ENCODE results near the gene ARHGEF12.

The ARHGEF12 gene, protein sequence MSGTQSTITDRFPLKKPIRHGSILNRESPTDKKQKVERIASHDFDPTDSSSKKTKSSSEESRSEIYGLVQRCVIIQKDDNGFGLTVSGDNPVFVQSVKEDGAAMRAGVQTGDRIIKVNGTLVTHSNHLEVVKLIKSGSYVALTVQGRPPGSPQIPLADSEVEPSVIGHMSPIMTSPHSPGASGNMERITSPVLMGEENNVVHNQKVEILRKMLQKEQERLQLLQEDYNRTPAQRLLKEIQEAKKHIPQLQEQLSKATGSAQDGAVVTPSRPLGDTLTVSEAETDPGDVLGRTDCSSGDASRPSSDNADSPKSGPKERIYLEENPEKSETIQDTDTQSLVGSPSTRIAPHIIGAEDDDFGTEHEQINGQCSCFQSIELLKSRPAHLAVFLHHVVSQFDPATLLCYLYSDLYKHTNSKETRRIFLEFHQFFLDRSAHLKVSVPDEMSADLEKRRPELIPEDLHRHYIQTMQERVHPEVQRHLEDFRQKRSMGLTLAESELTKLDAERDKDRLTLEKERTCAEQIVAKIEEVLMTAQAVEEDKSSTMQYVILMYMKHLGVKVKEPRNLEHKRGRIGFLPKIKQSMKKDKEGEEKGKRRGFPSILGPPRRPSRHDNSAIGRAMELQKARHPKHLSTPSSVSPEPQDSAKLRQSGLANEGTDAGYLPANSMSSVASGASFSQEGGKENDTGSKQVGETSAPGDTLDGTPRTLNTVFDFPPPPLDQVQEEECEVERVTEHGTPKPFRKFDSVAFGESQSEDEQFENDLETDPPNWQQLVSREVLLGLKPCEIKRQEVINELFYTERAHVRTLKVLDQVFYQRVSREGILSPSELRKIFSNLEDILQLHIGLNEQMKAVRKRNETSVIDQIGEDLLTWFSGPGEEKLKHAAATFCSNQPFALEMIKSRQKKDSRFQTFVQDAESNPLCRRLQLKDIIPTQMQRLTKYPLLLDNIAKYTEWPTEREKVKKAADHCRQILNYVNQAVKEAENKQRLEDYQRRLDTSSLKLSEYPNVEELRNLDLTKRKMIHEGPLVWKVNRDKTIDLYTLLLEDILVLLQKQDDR (N-terminal part only)
- total RNA-seq: 79.5 to 143 reads per million in 2 experiments

DNA sequence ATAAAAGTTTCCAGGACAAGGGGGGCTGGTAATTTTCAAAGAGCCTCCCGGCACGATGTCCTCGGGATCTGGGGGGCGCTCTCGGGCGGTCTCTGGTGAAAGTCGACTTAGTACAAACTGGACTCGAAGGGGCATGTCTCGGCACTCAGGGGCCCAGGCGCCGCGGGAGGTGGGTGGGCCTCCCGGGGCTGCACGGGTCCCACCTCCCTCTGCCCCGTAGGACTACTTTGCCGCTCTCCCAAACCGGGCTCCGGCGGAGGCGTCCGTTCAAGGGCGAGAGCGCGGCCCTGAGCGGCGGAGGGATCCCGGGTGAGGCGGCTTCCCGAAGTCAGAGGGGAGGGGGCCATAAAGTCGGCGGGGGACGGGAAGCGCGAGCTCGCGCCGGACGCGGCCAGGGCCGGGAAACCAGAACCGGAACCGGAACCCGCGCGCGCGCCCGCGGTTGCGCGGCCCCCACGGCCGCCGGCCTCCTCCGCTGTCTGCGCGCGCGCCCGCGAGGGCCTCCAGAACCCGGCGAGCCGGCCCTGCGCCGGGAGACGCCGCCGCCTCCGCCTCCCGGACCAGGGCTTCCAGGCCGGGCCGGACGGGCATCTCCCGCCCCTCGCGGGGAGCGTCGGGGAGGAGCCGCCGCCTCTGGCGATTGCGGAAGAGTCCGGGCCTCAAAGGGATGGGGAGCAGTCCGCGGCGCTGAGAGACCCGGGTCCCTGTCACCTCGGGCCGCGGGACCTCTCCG lies at the start of gene ARHGEF12:
Gene ARHGEF12 (plus strand): TSS at position 506 of the 733 bp plus-strand sequence. CDS start 831 bp downstream, outside the sequence.
- DNase-seq (ENCODE audit: low read depth): peak; percentile 35

DNA sequence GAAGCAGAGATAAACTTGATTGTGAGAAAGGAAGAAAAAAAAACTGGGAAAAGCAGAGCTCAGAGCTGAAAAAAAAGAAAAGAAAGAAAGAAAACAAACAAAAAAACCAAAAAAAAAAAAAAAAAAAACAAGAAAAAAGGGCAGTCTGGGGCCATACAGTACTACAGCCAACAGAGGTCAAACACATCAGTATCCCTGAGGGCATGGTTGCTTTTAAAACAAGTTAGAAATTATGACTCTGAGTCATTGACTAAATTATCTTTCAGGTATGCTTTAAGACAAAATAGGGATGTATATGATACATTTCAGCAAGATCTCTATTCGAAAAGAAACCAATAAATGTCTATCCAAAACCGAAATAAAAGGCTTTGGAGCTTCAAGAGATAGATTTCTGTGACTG lies 48.2 kb upstream of the ARHGEF12 start:
- DNase-seq (ENCODE audit: low read depth): no peak

DNA sequence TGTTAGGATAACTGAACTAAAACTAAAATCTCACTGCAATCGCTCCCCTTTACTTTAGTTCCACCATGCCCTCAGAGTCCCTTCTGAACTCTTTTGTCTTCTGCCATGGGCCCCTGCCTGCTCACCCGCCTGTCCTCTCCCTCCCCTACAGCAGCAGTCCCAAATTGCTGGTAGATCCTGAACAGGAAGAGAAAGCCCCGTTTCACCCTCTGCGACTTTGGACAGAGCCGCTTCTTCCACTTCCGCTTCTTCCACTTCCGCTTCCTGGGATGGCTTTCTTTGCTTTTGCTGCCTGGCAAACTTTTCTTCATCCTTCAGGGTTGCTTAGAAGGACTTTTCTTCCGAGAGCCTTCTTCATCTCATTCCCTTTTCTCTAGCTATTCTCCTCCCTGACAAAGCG lies 46.8 kb upstream of the ARHGEF12 start:
- no peak for DNase-seq (ENCODE audit: low read depth)

DNA sequence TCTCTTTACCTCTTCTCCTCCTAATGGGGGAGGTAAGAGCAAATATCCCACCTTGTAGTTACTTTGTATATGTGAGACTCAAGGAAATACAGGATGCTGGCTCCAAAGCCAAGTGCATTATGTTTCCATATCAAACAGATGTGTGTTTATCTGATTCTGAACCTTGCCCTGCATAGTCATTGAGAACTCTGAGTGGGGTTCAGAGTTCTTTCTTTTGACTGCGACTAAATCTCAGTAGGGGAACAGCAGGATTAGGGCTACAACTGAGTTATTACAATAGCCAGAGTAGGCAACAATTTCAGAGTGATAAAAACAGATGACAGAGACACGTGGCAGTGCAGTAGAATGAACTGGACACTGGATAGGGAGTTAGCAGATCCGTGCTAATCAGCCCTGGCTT lies 45.3 kb upstream of the ARHGEF12 start:
- DNase-seq (ENCODE audit: low read depth): no peak

DNA sequence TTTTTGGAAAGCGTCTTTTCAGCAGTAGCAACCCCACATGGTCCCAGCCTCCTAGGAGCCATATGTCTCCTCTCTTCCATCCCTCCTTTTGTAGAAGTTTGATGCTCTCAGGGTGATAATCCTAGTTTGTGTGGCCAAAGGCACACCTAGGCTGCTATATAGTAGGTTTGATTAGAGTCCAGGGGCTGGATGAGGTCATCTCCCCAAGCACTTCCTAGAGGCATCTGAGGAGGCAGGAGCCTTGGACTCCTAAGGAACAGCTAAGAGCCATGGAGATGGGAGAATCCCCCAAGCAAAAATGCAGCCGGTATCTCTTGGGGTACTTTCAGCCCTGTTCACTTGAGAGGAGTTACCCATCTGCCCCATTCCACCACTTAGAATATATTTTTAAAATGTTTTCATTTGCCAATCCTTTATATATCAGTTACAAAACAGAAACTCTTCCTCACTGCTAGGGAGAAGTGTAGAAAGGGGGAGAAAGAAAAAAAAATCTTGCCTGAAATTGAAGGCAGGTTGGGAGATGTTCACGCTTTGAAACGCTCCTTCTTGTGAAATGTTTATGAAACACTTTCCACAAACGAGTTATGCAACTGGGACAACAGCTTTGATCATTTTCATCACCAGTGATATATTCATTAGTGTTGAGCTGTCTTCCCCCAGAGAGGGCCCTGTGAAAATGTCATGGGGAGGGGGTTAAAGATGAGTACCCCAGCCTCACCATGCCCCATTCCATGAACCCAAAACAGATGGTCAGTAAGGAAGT lies 43.0 kb upstream of the ARHGEF12 start:
- DNase-seq (ENCODE audit: low read depth): no peak

DNA sequence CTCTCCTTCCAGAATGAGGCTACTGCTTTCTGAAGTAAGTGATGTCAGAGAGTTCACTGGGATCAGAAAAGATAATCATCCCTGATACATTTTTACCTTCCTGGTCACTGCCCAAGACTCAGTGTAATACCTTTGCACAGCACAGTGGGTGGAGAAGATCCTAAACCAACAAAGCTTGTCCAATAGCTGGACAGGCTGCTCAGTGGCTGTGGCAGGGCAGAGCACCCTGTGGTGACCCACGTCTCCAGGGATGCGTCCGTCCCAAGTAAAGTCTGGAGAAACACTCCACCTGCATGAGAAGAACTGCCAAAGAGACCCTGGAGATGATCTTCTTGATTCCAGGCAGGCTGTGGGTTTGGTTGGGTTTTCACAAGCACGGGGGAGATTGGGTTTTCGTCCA lies 42.1 kb upstream of the ARHGEF12 start:
- DNase-seq (ENCODE audit: low read depth): no peak

DNA sequence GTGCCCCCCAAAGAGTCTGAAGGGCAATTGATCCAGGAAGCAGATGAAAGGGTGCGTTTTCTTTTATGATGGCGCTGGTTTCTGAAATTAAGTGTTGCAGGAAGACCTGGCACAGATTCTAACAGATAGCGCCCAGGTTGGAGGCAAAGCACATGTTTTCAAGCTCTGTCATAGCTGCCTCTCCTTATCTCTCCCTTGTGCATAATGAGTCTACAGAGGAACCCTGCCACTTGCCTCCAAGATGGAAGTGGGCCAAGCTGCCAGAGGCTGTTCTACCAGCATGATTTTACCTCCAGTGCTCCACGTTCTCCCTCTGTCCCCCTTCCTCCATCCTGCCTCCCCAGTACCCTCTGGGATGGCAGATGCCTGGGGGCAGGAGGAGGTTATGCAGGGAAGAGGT lies 41.1 kb upstream of the ARHGEF12 start:
- DNase-seq (ENCODE audit: low read depth): no peak

DNA sequence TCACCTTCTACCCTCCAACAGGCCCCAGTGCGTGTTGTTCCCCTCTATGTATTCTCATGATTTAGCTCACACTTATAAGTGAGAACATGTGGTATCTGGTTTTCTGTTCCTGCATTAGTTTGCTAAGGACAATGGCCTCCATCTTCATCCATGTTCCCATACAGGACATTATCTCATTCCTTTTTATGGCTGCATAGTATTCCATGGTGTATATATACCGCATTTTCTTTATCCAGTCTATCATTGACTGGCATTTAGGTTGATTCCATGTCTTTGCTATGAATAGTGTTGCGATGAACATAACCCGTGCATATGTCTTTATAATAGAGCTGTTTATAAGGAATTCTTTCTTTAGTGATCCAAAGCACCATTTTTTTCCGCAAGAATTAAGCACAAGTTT lies 39.7 kb upstream of the ARHGEF12 start:
- no peak for DNase-seq (ENCODE audit: low read depth)

DNA sequence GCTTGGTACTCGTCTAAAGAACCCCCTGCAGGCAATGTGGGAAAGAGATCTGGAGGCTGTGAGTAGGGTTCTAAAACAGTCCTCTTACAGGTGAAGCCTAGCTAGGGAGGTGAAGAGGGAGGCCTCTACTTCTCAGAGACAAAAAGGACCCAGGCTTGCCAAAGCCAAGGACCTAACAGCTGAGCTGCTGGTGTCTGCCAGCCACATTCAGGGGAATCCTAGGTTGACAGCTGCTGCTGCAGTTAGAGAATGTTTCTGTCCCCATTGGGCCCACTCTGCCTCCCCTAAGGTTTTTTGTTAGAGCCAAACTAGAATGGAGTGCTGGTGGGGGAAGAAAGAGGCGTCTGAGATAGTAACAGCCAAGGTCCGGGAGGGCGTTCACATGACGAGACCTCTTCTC lies 37.8 kb upstream of the ARHGEF12 start:
- DNase-seq (ENCODE audit: low read depth): no peak

DNA sequence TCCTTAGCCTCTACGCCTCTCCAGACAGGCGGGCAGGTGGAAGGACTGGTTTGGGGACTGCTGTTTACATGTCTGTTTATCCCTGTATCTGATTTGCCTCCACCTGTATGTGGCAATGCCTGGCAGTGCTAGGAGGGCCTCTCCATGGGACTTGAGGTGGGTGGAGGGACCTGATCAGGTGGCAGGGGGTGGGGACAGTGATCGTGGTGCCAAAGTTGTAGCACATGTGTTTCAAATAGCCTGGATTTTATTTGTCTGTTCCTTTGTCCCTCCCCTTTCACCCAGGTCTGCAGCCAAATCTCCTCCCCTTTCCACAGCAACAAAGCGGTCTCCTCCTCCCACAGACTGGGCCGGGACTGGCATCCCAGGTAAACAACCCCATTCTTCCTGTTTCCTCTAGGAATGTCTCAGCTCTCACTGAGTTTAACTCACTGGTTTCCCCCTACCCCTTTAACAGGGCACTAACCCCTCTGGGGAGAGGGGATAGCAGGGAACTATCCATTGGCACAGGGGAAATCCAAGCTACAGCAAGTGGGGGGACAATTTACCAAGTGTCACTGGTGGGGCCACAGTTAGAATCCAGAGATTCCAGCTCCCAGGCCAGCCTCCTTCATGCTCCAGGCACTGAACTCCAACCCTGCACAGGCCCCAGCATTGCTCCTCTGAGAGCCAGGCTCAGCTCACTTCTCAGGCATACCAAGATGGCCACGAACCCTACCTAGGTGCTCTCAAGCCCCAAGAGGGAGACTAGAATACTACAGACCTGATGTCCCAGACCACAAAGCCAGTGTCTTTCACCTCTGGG lies 34.0 kb upstream of the ARHGEF12 start:
- no peak for DNase-seq (ENCODE audit: low read depth)

DNA sequence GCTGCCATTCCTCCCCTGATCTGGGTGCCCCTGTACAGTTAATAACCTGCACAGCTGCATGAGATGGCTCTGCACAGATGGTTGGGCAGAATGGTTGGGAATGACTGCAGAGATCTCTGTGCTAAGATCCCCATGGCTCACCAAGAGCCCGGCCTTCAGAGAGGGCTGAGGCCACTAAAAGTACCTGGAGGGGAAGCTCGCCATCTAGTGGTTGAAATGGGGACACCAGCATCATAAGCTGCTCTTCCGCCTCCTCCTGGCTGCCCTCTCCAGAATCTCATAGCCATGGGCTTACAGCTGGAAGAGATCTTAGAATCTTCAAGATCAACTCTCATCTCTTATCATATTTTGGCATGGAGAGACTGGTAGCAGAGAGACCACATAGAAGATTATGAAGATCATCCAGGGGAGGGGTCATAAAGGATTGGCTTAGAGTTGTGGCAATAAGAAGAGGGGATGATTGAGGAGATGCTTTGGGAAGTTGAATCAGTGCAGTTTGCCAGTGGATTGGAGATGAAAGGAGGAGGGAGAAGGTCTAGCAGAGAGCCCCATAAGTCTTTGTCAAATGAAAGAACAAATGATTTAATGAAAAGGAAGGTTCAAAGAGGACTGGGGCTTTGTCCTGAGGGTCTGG lies 33.1 kb upstream of the ARHGEF12 start:
- peak; percentile 35 for DNase-seq (ENCODE audit: low read depth)

DNA sequence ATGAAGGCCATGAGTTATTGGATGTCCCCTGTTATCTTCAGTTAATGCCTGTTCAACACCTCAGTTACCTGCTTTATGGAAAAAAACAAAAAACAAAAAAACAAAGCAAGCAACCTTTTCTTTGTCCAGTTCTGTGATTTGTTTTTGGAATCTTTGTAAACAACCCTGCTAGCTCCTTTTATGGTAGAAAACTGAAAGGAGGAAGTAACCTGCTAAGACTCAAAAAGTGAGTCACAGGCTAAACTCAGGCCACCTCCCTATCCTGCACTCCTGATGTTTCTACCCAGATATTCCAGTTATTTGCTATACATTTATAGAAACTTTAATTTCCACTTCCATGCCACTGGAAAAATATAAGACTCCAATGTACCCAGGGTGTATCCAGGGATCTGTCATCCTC lies 31.7 kb upstream of the ARHGEF12 start:
- DNase-seq (ENCODE audit: low read depth): no peak

DNA sequence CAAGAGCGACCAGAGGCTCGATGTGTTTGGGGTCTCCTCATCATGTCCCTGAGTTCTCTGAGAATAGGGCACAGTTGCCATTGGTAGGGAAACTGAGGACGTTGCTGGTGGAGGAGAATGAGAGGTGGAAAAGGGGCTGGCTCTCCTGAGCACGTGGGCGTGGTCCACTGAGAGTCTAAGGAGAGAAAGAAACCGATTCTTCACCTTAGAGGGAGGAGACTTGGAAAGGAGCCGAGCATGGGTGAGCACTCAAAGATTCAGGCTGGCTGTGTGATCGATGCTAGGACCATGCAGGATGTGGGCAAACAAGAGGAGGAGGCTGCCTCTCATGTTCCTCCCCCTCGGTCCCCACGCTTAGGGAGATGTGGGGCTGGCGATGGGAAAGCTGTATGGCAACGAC lies 30.9 kb upstream of the ARHGEF12 start:
- DNase-seq (ENCODE audit: low read depth): no peak

DNA sequence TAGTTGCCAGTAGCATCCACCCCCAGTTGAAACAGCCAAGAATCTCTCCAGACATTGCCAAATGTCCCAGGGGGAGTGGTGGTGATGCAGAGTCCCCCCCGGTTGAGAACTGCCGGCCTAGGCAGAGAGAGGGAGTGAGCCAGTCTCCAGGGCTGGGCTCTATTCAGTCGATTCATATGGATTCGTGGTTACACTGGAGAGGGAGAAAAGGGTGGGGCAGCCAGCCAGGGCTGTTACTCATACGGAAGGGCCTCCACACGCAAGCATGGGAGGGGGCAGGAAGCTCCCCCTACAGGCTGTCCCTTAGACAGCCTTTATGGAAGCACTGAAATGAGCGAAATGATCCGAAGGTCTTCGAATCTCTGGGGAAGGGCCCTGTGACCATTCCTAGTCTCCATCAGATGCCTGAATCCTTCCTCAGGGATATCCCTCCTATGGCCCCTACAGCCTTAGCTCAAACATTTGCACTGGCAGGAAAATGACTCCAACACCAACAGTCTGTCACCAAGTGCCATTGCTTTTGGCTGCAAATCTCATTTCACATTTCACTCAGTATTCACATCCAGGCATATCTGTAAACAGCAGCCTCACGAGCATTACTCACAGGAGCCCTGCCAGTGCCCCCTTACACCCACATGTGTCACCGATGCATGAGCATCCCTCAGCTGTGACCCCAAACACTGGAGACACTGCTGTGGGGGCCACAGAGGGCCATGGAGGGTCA lies 29.5 kb upstream of the ARHGEF12 start:
- no peak for DNase-seq (ENCODE audit: low read depth)

DNA sequence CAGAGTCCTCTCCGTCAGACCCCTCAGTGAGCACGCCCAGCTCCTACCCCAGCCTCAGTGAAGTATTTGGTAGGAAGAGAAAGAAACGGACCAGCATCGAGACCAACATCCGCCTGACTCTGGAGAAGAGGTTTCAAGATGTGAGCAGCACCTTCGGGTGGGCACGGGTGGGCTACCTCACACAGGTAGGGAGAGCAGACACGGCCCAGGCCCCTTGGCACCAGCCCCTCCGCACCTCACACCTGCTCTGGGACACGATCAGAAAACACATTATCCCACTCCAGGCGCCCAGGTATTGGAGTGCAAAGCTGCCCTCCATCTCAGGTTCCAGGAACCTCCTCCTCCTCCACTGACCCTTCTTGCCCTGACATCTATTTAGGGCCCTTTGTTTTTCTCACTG lies 28.7 kb upstream of the ARHGEF12 start:
- no peak for DNase-seq (ENCODE audit: low read depth)

DNA sequence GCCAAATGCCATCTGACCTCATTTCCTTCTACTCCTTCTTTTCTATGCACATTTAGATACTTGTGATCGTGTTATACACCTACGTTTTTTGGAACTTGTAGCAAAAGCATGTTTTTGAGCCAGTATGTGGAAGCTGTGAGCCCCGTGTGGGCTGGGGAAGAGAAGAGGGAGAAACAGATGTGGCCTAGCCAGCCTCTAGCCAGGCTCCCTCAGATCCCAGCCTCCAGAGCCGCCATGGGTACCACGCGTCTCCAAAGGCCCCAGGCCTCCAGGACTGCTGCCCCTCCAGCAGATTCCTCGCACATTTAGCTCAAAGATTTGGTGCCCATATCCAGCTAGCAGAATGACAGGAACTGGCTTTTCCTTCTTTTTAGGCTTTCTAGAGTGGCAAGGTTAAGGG lies 28.1 kb upstream of the ARHGEF12 start:
- no peak for DNase-seq (ENCODE audit: low read depth)

DNA sequence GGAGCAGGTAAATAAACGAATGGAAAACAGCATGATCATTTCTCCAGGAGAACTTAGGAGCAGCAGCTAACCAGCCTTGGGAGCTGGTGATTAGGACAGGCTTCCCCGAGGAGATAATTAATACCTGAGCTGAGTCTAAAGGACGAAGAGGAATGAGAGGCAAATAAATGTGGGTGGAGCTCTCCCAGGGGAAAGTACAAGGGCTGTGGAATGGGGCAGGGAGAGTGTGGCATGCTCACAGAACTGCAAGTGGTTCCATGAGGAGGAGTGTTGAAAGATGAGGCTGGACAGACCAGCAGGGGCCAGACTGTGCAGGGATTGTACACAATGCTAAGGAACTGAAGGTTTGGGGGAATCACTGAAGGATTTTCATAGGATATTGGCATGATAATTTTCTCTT lies 25.3 kb upstream of the ARHGEF12 start:
- DNase-seq (ENCODE audit: low read depth): no peak

DNA sequence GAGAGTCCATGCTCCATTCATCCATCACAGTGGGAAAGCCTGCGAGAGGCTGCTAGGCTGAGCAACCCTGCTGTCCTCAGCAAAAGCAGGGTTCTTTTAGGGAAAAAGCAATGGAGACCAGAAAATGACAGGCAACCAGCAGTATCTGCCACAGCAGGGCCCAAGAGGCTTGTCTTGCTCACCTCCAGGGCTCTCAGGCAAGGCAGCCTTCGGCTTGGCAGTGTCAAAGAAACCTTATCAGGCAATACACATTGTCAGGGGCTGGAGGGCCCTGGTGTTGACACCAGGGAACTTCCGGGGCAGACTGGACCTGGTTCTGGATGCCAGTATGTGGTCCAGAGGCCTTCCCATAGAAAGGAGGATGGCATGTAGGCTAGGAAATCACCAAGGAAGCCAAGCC lies 21.4 kb upstream of the ARHGEF12 start:
- DNase-seq (ENCODE audit: low read depth): no peak

All from T follicular helper cell (primary cell).